WTC11 (cell line): Measurements from ENCODE around the gene PRKAR1B. TPM values are rescaled to one million over a fixed set of nuclear protein-coding genes. Genes with fewer than 3 reads are reported as not detected.

ENCODE experiments used
- ATAC-seq: fragments of 200-7000 bp; cut with Tn5 transposase; 2 replicates; pipeline ENCODE4 v1.10.0; 2021; ENCODE audit warnings: mild to moderate bottlenecking, moderate library complexity
- CTCF ChIA-PET: fragments of 300-600 bp; sonication (Branson Sonifier 250); formaldehyde crosslinking; loops from one replicate; lab custom pipeline; 2021; ENCODE audit warnings: antibody characterized with exemption; lab: Charles Lee
- POLR2A ChIA-PET: fragments of 350-600 bp; sonication (Branson Sonifier 250); formaldehyde crosslinking; loops from one replicate; lab custom pipeline; 2021; ENCODE audit warnings: antibody characterized with exemption; lab: Charles Lee
- DNase-seq: peaks from one replicate; pipeline ENCODE4 v3.0.0; 2021; ENCODE audit warnings: low spot score
- H3K27ac Mint-ChIP-seq: 2 replicates; pipeline ENCODE4 v1.8.0; 2021; ENCODE audit warnings: mixed read lengths
- H3K27me3 Mint-ChIP-seq: 2 replicates; pipeline ENCODE4 v1.8.0; 2021; ENCODE audit warnings: low read depth, mild to moderate bottlenecking, moderate library complexity, mixed read lengths
- H3K36me3 Mint-ChIP-seq: 2 replicates; pipeline ENCODE4 v1.8.0; 2021; ENCODE audit warnings: mixed read lengths
- H3K4me1 Mint-ChIP-seq: 2 replicates; pipeline ENCODE4 v1.8.0; 2022; ENCODE audit warnings: mixed read lengths
- H3K4me3 Mint-ChIP-seq: 2 replicates; pipeline ENCODE4 v1.8.0; 2021; ENCODE audit warnings: mild to moderate bottlenecking, moderate library complexity, mixed read lengths
- H3K9me3 Mint-ChIP-seq: 2 replicates; pipeline ENCODE4 v1.8.0; 2021; ENCODE audit warnings: mixed read lengths
- AR ChIP-seq: fragments of 250-450 bp; sonication (Bioruptor Pico); IDR thresholded peaks from 2 replicates; pipeline ENCODE4 v1.9.0; 2021; ENCODE audit warnings: mild to moderate bottlenecking
- ATF3 ChIP-seq: sonication (generic); formaldehyde crosslinking; conservative IDR thresholded peaks from 2 replicates; pipeline ENCODE4 v1.8.1; 2022; ENCODE audit warnings: mild to moderate bottlenecking, missing genetic modification reagents
- ATF6 ChIP-seq: sonication (generic); formaldehyde crosslinking; IDR thresholded peaks from 2 replicates; pipeline ENCODE4 v1.8.1; 2023; ENCODE audit warnings: mild to moderate bottlenecking, missing genetic modification reagents
- CREB1 ChIP-seq: sonication (generic); formaldehyde crosslinking; IDR thresholded peaks from 2 replicates; pipeline ENCODE4 v1.8.0; 2023; ENCODE audit warnings: mild to moderate bottlenecking, missing genetic modification reagents
- FOXP1 ChIP-seq: sonication (generic); formaldehyde crosslinking; IDR thresholded peaks from 2 replicates; pipeline ENCODE4 v1.8.0; 2022; ENCODE audit warnings: missing genetic modification reagents, mild to moderate bottlenecking, moderate library complexity, borderline replicate concordance
- FOXP4 ChIP-seq: sonication (generic); formaldehyde crosslinking; IDR thresholded peaks from 2 replicates; pipeline ENCODE4 v1.8.0; 2022; ENCODE audit warnings: mild to moderate bottlenecking, missing genetic modification reagents
- JUN ChIP-seq: sonication (generic); formaldehyde crosslinking; IDR thresholded peaks from 2 replicates; pipeline ENCODE4 v1.8.0; 2023; ENCODE audit warnings: mild to moderate bottlenecking, missing genetic modification reagents
- MXD4 ChIP-seq: fragments of 250-450 bp; sonication (Bioruptor Pico); IDR thresholded peaks from 2 replicates; pipeline ENCODE4 v1.8.0; 2021; ENCODE audit warnings: mild to moderate bottlenecking, moderate library complexity, borderline replicate concordance
- NFATC4 ChIP-seq: fragments of 250-450 bp; sonication (Bioruptor Pico); IDR thresholded peaks from 2 replicates; pipeline ENCODE4 v1.9.0; 2021; ENCODE audit warnings: mild to moderate bottlenecking
- RORB ChIP-seq: fragments of 250-450 bp; sonication (Bioruptor Pico); IDR thresholded peaks from 2 replicates; pipeline ENCODE4 v1.9.0; 2021; ENCODE audit warnings: mild to moderate bottlenecking
- SP1 ChIP-seq: sonication (generic); formaldehyde crosslinking; conservative IDR thresholded peaks from 2 replicates; pipeline ENCODE4 v1.8.1; 2022; ENCODE audit warnings: missing genetic modification reagents
- TCF7 ChIP-seq: sonication (generic); formaldehyde crosslinking; IDR thresholded peaks from 2 replicates; pipeline ENCODE4 v1.8.0; 2022; ENCODE audit warnings: mild to moderate bottlenecking, low read depth, missing genetic modification reagents, moderate library complexity
- TEAD1 ChIP-seq: sonication (generic); formaldehyde crosslinking; IDR thresholded peaks from 2 replicates; pipeline ENCODE4 v1.8.0; 2022; ENCODE audit warnings: mild to moderate bottlenecking, missing genetic modification reagents
- TEAD4 ChIP-seq: sonication (generic); formaldehyde crosslinking; IDR thresholded peaks from 2 replicates; pipeline ENCODE4 v1.8.0; 2022; ENCODE audit warnings: mild to moderate bottlenecking, missing genetic modification reagents
- ZNF263 ChIP-seq: sonication (generic); formaldehyde crosslinking; IDR thresholded peaks from 2 replicates; pipeline ENCODE4 v1.8.1; 2022; ENCODE audit warnings: low read depth, mild to moderate bottlenecking, moderate library complexity, missing genetic modification reagents
- ZNF396 ChIP-seq: fragments of 250-450 bp; sonication (Bioruptor Pico); IDR thresholded peaks from 2 replicates; pipeline ENCODE4 v1.8.0; 2021; ENCODE audit warnings: mild to moderate bottlenecking, moderate library complexity, borderline replicate concordance
- ZNF416 ChIP-seq: fragments of 250-450 bp; sonication (Bioruptor Pico); IDR thresholded peaks from 2 replicates; pipeline ENCODE4 v1.9.0; 2021; ENCODE audit warnings: mild to moderate bottlenecking, inconsistent platforms
- ZSCAN18 ChIP-seq: fragments of 250-450 bp; sonication (Bioruptor Pico); IDR thresholded peaks from 2 replicates; pipeline ENCODE4 v2.1.2; 2022; ENCODE audit warnings: mild to moderate bottlenecking, moderate library complexity
- total RNA-seq: library from RNA; stranded (reverse); gene quantifications from 3 replicates; pipeline ENCODE4 v1.2.3, GENCODE V29; 2021
- TF ChIP-seq, protein P1 (sequence below): sonication (generic); formaldehyde crosslinking; IDR thresholded peaks from 2 replicates; pipeline ENCODE4 v1.8.0; 2022; ENCODE audit warnings: mild to moderate bottlenecking, missing genetic modification reagents

Gene PRKAR1B
- total RNA-seq, 1 experiment from 2014 or later: 43.6 TPM

- DNase-seq (no peak), ATAC-seq (no peak)
- peaks cover 33% of the 10 kb centered on the region for H3K36me3 Mint-ChIP-seq
- peaks cover 18% of the 10 kb centered on the region for H3K4me1 Mint-ChIP-seq
- ChIA-PET POLR2A (no interaction called here), CTCF (no interaction called here)
- no peak for TF ChIP-seq CREB1 (CRISPR knock-in tag)
- no peak for TF ChIP-seq ATF3 (CRISPR knock-in tag)
- TF ChIP-seq JUN (CRISPR knock-in tag): no peak
- no peak for TF ChIP-seq TCF7 (CRISPR knock-in tag)
- TF ChIP-seq, protein P1, sequence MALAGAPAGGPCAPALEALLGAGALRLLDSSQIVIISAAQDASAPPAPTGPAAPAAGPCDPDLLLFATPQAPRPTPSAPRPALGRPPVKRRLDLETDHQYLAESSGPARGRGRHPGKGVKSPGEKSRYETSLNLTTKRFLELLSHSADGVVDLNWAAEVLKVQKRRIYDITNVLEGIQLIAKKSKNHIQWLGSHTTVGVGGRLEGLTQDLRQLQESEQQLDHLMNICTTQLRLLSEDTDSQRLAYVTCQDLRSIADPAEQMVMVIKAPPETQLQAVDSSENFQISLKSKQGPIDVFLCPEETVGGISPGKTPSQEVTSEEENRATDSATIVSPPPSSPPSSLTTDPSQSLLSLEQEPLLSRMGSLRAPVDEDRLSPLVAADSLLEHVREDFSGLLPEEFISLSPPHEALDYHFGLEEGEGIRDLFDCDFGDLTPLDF: no peak
- TF ChIP-seq ATF6 (CRISPR knock-in tag): no peak
- TF ChIP-seq TEAD1: no peak
- no peak for TF ChIP-seq TEAD4 (CRISPR knock-in tag)
- no peak for TF ChIP-seq AR (CRISPR knock-in tag)
- TF ChIP-seq ZNF263 (CRISPR knock-in tag): no peak
- TF ChIP-seq SP1 (CRISPR knock-in tag): no peak
- TF ChIP-seq ZNF396 (CRISPR knock-in tag): no peak
- TF ChIP-seq FOXP1 (CRISPR knock-in tag): no peak
- TF ChIP-seq ZSCAN18 (CRISPR knock-in tag): no peak
- TF ChIP-seq RORB (CRISPR knock-in tag): no peak
- no peak for TF ChIP-seq FOXP4 (CRISPR knock-in tag)
- no peak for TF ChIP-seq NFATC4 (CRISPR knock-in tag)
- no peak for TF ChIP-seq ZNF416 (CRISPR knock-in tag)
- TF ChIP-seq MXD4 (CRISPR knock-in tag): no peak
- no peak overlapping the region for H3K27ac Mint-ChIP-seq
- no peaks in the 10 kb centered on the region for H3K27me3 Mint-ChIP-seq
- peaks cover 7% of the 10 kb centered on the region for H3K9me3 Mint-ChIP-seq
- H3K4me3 Mint-ChIP-seq: no peak overlapping the region
Observed at GRCh38 chr7:576524-577277, 150.4 kb downstream of the PRKAR1B start.
